ENCODE data around the gene CTNNA2. TPM values are rescaled to one million over a fixed set of nuclear protein-coding genes. Genes with fewer than 3 reads are reported as not detected.

The CTNNA2 gene
- total and polyA plus RNA-seq, 7 experiments from 2014 or later: not detected

GRCh38 chr2:80244905-80245584 lies 732.2 kb downstream of the CTNNA2 start:
- DNase-seq: no peak
- H3K36me3 ChIP-seq (ENCODE audit: control insufficient read depth in 2 of 3, insufficient read depth in 3 of 3, low read length in 3 of 3): no peaks in the 10 kb centered on the region
- H3K36me3 Mint-ChIP-seq: no peaks in the 10 kb centered on the region
- H3K27ac ChIP-seq (ENCODE audit: low read depth, low read length): no peak overlapping the region
- ChIA-PET POLR2A (no interaction called here), CTCF (no interaction called here)
- H3K4me3 ChIP-seq (ENCODE audit: low read length): no peak overlapping the region
- H3K27me3 ChIP-seq (ENCODE audit: control insufficient read depth in 2 of 2, insufficient read depth in 2 of 2, low read length in 2 of 2): no peaks in the 10 kb centered on the region
- H3K27ac Mint-ChIP-seq: peak overlapping the region in 1 of 9 donors; percentile 34
- ATAC-seq: no peak
- H3K4me1 Mint-ChIP-seq: peaks cover 0 to 5% (median 3%) of the 10 kb centered on the region in 7 donors
- no peaks in the 10 kb centered on the region for H3K9me3 ChIP-seq (ENCODE audit: control insufficient read depth in 2 of 3, low read length in 3 of 3)
- no peaks in the 10 kb centered on the region for H3K4me1 ChIP-seq (ENCODE audit: control insufficient read depth in 2 of 2, insufficient read depth in 2 of 2, low read length in 2 of 2)
- intact Hi-C loops (cut with micrococcal nuclease): no loop called here
- peaks cover 0 to 5% (median under 1%) of the 10 kb centered on the region in 11 donors for H3K9me3 Mint-ChIP-seq
- H3K27me3 Mint-ChIP-seq: no peaks in the 10 kb centered on the region
- peak overlapping the region in 5 of 10 donors; percentile 4 to 56 (median 20) for H3K4me3 Mint-ChIP-seq

DNA sequence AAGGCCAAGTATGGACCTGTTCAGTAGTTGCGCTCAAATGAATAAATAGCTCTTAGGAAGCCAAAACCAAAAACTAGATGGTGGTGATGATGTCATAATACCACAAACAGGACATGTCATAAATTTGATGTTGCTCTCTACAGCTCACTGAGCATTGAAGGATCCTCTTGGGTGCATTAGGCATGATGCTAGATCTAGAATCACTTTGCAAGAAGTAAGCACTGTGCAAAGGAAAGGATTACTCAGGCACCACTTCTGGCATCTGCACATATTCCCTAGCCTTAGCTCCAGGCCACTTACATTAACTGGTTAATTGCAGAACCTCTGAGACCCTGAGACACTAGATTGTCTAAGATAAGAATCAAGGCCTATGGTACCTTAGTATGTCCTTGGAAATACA lies 733.7 kb downstream of the CTNNA2 start:
- H3K27me3 ChIP-seq (ENCODE audit: control insufficient read depth in 2 of 2, insufficient read depth in 2 of 2, low read length in 2 of 2): no peaks in the 10 kb centered on the region
- Mint-ChIP-seq H3K36me3 (no peaks in the 10 kb centered on the region), H3K9me3 (peaks cover 0 to 5% (median 2%) of the 10 kb centered on the region in 11 donors), H3K4me1 (peaks cover 0 to 5% (median 3%) of the 10 kb centered on the region in 7 donors), H3K4me3 (no peak overlapping the region), H3K27me3 (no peaks in the 10 kb centered on the region), H3K27ac (no peak overlapping the region)
- no peaks in the 10 kb centered on the region for H3K9me3 ChIP-seq (ENCODE audit: control insufficient read depth in 2 of 3, low read length in 3 of 3)
- no peak for ATAC-seq
- intact Hi-C loops (cut with micrococcal nuclease): no loop called here
- ChIA-PET POLR2A (no interaction called here), CTCF (no interaction called here)
- H3K4me3 ChIP-seq (ENCODE audit: low read length): no peak overlapping the region
- no peak overlapping the region for H3K27ac ChIP-seq (ENCODE audit: low read depth, low read length)
- DNase-seq: no peak
- H3K36me3 ChIP-seq (ENCODE audit: control insufficient read depth in 2 of 3, insufficient read depth in 3 of 3, low read length in 3 of 3): no peaks in the 10 kb centered on the region
- no peaks in the 10 kb centered on the region for H3K4me1 ChIP-seq (ENCODE audit: control insufficient read depth in 2 of 2, insufficient read depth in 2 of 2, low read length in 2 of 2)

DNA sequence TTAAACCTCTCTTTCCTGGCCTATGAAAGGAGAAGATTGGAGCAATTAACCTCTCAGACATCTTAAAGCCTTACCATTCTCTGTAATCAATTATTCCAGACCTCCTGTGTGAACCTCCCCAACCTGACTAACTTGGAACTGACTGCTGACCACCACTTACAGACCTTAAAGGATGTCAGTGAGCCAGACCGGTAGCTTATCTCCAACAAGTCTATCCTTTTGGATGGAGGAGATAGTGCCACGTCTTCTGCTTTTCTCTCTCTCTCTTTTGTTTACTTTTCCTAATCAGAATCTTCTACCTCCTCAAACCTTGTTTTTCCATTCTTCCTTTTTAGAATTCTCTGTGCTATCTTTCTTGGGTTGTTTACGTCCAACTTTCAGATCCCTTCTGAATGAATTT lies 734.5 kb downstream of the CTNNA2 start:
- no peak for DNase-seq
- H3K27me3 Mint-ChIP-seq: no peaks in the 10 kb centered on the region
- no peaks in the 10 kb centered on the region for H3K36me3 ChIP-seq (ENCODE audit: control insufficient read depth in 2 of 3, insufficient read depth in 3 of 3, low read length in 3 of 3)
- no peaks in the 10 kb centered on the region for H3K27me3 ChIP-seq (ENCODE audit: control insufficient read depth in 2 of 2, insufficient read depth in 2 of 2, low read length in 2 of 2)
- no peaks in the 10 kb centered on the region for H3K36me3 Mint-ChIP-seq
- H3K4me3 Mint-ChIP-seq: no peak overlapping the region
- peaks cover 0 to 5% (median 3%) of the 10 kb centered on the region in 7 donors for H3K4me1 Mint-ChIP-seq
- no peaks in the 10 kb centered on the region for H3K9me3 ChIP-seq (ENCODE audit: control insufficient read depth in 2 of 3, low read length in 3 of 3)
- intact Hi-C loops (cut with micrococcal nuclease): no loop called here
- H3K4me1 ChIP-seq (ENCODE audit: control insufficient read depth in 2 of 2, insufficient read depth in 2 of 2, low read length in 2 of 2): no peaks in the 10 kb centered on the region
- ATAC-seq: no peak
- no peak overlapping the region for H3K27ac ChIP-seq (ENCODE audit: low read depth, low read length)
- no peak overlapping the region for H3K4me3 ChIP-seq (ENCODE audit: low read length)
- CTCF ChIA-PET: no interaction called here
- POLR2A ChIA-PET: no interaction called here
- H3K9me3 Mint-ChIP-seq: peaks cover 0 to 6% (median 2%) of the 10 kb centered on the region in 11 donors
- H3K27ac Mint-ChIP-seq: no peak overlapping the region

DNA sequence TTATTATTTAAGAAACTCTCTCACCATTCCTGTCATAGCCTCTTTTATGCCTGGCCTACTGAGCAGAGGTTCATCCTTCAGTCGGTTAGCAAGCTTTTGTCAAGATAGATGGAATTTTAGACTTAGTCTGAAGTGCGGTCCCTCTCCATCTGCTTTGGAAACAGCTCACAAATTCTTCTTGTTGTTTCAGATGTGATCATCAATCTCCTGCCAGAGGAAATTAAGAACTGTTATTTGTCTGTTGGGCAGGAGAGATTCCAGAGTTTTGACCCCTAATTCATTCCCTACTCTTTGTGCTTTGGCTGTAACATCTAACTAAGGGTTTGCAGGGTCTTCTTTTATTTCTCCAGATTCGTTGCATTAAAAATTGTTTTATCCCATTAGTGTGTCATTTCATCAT lies 735.3 kb downstream of the CTNNA2 start:
- CTCF ChIA-PET: no interaction called here
- no peaks in the 10 kb centered on the region for H3K27me3 Mint-ChIP-seq

GRCh38 chr2:80252294-80252986 lies 739.6 kb downstream of the CTNNA2 start:
- H3K36me3 ChIP-seq (ENCODE audit: control insufficient read depth in 2 of 3, insufficient read depth in 3 of 3, low read length in 3 of 3): no peaks in the 10 kb centered on the region
- no peaks in the 10 kb centered on the region for H3K27me3 ChIP-seq (ENCODE audit: control insufficient read depth in 2 of 2, insufficient read depth in 2 of 2, low read length in 2 of 2)
- H3K27ac ChIP-seq (ENCODE audit: low read depth, low read length): no peak overlapping the region
- ChIA-PET CTCF (no interaction called here), POLR2A (no interaction called here)
- H3K4me1 ChIP-seq (ENCODE audit: control insufficient read depth in 2 of 2, insufficient read depth in 2 of 2, low read length in 2 of 2): no peaks in the 10 kb centered on the region
- Mint-ChIP-seq H3K27me3 (no peaks in the 10 kb centered on the region), H3K9me3 (peaks cover 0 to 10% (median 1%) of the 10 kb centered on the region in 11 donors), H3K4me1 (no peaks in the 10 kb centered on the region), H3K27ac (no peak overlapping the region), H3K36me3 (no peaks in the 10 kb centered on the region), H3K4me3 (no peak overlapping the region)
- H3K9me3 ChIP-seq (ENCODE audit: control insufficient read depth in 2 of 3, low read length in 3 of 3): no peaks in the 10 kb centered on the region
- intact Hi-C loops (cut with micrococcal nuclease): no loop called here
- DNase-seq (no peak), ATAC-seq (no peak)
- H3K4me3 ChIP-seq (ENCODE audit: low read length): no peak overlapping the region

More for the DNA sequence above, 735.3 kb downstream of the CTNNA2 start:
- peaks cover 0 to 5% (median 3%) of the 10 kb centered on the region in 7 donors for H3K4me1 Mint-ChIP-seq
- ATAC-seq (no peak), DNase-seq (no peak)
- Histone ChIP-seq H3K4me1 (ENCODE audit: control insufficient read depth in 2 of 2, insufficient read depth in 2 of 2, low read length in 2 of 2) (no peaks in the 10 kb centered on the region), H3K27me3 (ENCODE audit: control insufficient read depth in 2 of 2, insufficient read depth in 2 of 2, low read length in 2 of 2) (no peaks in the 10 kb centered on the region), H3K27ac (ENCODE audit: low read depth, low read length) (no peak overlapping the region), H3K36me3 (ENCODE audit: control insufficient read depth in 2 of 3, insufficient read depth in 3 of 3, low read length in 3 of 3) (no peaks in the 10 kb centered on the region), H3K9me3 (ENCODE audit: control insufficient read depth in 2 of 3, low read length in 3 of 3) (no peaks in the 10 kb centered on the region), H3K4me3 (ENCODE audit: low read length) (no peak overlapping the region)
- H3K36me3 Mint-ChIP-seq: no peaks in the 10 kb centered on the region
- H3K4me3 Mint-ChIP-seq: no peak overlapping the region
- no peak overlapping the region for H3K27ac Mint-ChIP-seq
- peaks cover 0 to 6% (median 1%) of the 10 kb centered on the region in 11 donors for H3K9me3 Mint-ChIP-seq
- POLR2A ChIA-PET: no interaction called here
- intact Hi-C loops (cut with micrococcal nuclease): no loop called here

DNA sequence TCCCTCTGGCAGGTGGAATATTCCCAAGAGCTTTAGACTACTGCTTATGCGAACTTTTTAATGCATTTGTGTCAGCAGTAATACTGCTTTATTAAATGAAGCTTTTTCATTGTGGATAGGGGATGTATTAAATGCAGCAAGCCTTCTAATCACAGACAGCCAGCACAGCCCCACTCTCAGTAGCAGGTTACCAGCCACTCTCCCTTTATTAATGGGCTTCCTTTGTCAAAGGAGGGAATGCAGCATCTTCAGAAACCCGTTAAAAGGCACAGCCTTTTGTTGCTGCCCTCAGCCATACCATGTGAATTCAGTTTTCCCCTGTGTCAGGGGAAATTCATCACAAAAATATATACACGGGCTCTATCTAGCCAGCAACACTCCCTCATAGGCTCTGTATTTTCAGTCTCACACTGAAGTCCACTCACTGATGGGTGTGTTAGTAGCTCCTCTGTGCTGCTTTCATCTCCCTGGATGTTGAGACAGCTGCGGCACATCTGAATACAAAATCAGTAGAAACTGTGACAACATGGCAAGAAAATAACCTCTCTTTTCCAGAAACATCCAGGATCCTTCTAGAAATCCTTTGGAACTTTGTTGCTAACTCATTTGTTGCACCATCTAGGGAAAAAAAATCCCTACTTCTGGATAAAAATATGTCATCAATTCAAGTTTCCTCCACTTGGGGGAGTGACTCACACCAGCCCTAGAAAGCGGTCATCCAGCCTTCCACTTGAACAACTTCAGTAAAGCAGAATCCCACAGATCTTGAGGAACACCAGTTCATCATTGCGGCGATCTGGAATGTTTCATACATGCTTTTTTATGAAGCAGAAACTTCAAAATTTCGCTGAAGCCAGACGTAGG lies 743.3 kb downstream of the CTNNA2 start:
- Histone ChIP-seq H3K27ac (ENCODE audit: low read depth, low read length) (no peak overlapping the region), H3K4me1 (ENCODE audit: control insufficient read depth in 2 of 2, insufficient read depth in 2 of 2, low read length in 2 of 2) (no peaks in the 10 kb centered on the region), H3K4me3 (ENCODE audit: low read length) (no peak overlapping the region), H3K9me3 (ENCODE audit: control insufficient read depth in 2 of 3, low read length in 3 of 3) (no peaks in the 10 kb centered on the region), H3K27me3 (ENCODE audit: control insufficient read depth in 2 of 2, insufficient read depth in 2 of 2, low read length in 2 of 2) (no peaks in the 10 kb centered on the region), H3K36me3 (ENCODE audit: control insufficient read depth in 2 of 3, insufficient read depth in 3 of 3, low read length in 3 of 3) (no peaks in the 10 kb centered on the region)
- Mint-ChIP-seq H3K27ac (no peak overlapping the region), H3K9me3 (peaks cover 0 to 10% (median 0%) of the 10 kb centered on the region in 11 donors), H3K4me3 (no peak overlapping the region), H3K4me1 (no peaks in the 10 kb centered on the region), H3K27me3 (no peaks in the 10 kb centered on the region), H3K36me3 (no peaks in the 10 kb centered on the region)
- ChIA-PET POLR2A (interaction anchor here (0.6 kb wide), 1 partner anchor 20 kb away, joined by 4 read pairs; no protein-coding TSS in a partner anchor), CTCF (interaction anchor here (0.6 kb wide), 1 partner anchor 196 kb away, joined by 3 read pairs; no protein-coding TSS in a partner anchor)
- intact Hi-C loops (cut with micrococcal nuclease): no loop called here
- DNase-seq (no peak), ATAC-seq (no peak)
